Measurements from ENCODE around the gene CDH11.

- TF ChIP-seq CTCF (conservative IDR thresholded peaks at IDR 0.05; ENCODE audit: low read length): no peak
- TF ChIP-seq EZH2phosphoT487 (IDR thresholded peaks at IDR 0.05; ENCODE audit: borderline replicate concordance): no peak
Measured at GRCh38 chr16:64926476-64926875, 195.4 kb downstream of the CDH11 start.

Data from Loucy (cell line).